Measurements from ENCODE around the gene CNTN4.

Gene CNTN4

GRCh38 chr3:2156244-2156847 lies 57.7 kb downstream of the CNTN4 start:
- peak; percentile 71 for TF ChIP-seq CTCF (IDR thresholded peaks at IDR 0.05; ENCODE audit: insufficient read depth, low read length)
- TF ChIP-seq SPI1 (IDR thresholded peaks at IDR 0.05; ENCODE audit: borderline replicate concordance, low read depth), result no peak
- H3K27ac ChIP-seq (replicated peaks), result no peak overlapping the region
- H3K27me3 ChIP-seq (ENCODE audit: insufficient read depth, poor library complexity, severe bottlenecking), result no peaks in the 10 kb centered on the region
- DNase-seq (ENCODE audit: low read depth in 1 of 2, low spot score in 1 of 2), result peak in 1 of 2 experiments; percentile 5
- no peak overlapping the region for H3K4me3 ChIP-seq (replicated peaks; ENCODE audit: insufficient read depth, low read length)

GRCh38 chr3:2158828-2159227 lies 60.2 kb downstream of the CNTN4 start:
- Histone ChIP-seq H3K27me3 (ENCODE audit: insufficient read depth, poor library complexity, severe bottlenecking) (no peaks in the 10 kb centered on the region), H3K27ac (replicated peaks) (no peak overlapping the region), H3K4me3 (replicated peaks; ENCODE audit: insufficient read depth, low read length) (no peak overlapping the region)
- TF ChIP-seq GABPA (IDR thresholded peaks at IDR 0.05; ENCODE audit: low read depth), result no peak
- TF ChIP-seq SPI1 (IDR thresholded peaks at IDR 0.05; ENCODE audit: borderline replicate concordance, low read depth), result no peak
- TF ChIP-seq REST (IDR thresholded peaks at IDR 0.05; ENCODE audit: insufficient replicate concordance, low read depth), result no peak
- TF ChIP-seq POLR2AphosphoS5 (IDR thresholded peaks at IDR 0.05; ENCODE audit: low read depth), result no peak
- no peak for TF ChIP-seq CTCF (IDR thresholded peaks at IDR 0.05; ENCODE audit: insufficient read depth, low read length)
- DNase-seq (ENCODE audit: low read depth in 1 of 2, low spot score in 1 of 2), result no peak

GRCh38 chr3:2166552-2166951 lies 67.9 kb downstream of the CNTN4 start:
- Histone ChIP-seq H3K27me3 (ENCODE audit: insufficient read depth, poor library complexity, severe bottlenecking) (no peaks in the 10 kb centered on the region), H3K4me3 (replicated peaks; ENCODE audit: insufficient read depth, low read length) (no peak overlapping the region), H3K27ac (replicated peaks) (no peak overlapping the region)
- TF ChIP-seq GABPA (IDR thresholded peaks at IDR 0.05; ENCODE audit: low read depth) (no peak), SPI1 (IDR thresholded peaks at IDR 0.05; ENCODE audit: borderline replicate concordance, low read depth) (no peak), CTCF (IDR thresholded peaks at IDR 0.05; ENCODE audit: insufficient read depth, low read length) (no peak), REST (IDR thresholded peaks at IDR 0.05; ENCODE audit: insufficient replicate concordance, low read depth) (no peak), POLR2AphosphoS5 (IDR thresholded peaks at IDR 0.05; ENCODE audit: low read depth) (no peak)
- DNase-seq (ENCODE audit: low read depth in 1 of 2, low spot score in 1 of 2), result no peak
